ENCODE measurements around the gene F2R.
"Not testable (repeated sequence)": the region's sequence is repeated elsewhere in the genome, so short reads cannot be mapped to it uniquely, and the experiment has no call there.

The F2R gene

GRCh38 chr5:76761118-76761517, 45.2 kb downstream of the F2R start:
- not testable (repeated sequence) for H3K4me1 ChIP-seq (ENCODE audit: control insufficient read depth, insufficient read depth, low read length); H3K9ac ChIP-seq (ENCODE audit: low read length in 2 of 2); H3K4me3 ChIP-seq (ENCODE audit: low read length in 2 of 2); H3K36me3 ChIP-seq (ENCODE audit: control insufficient read depth in 2 of 2, insufficient read depth in 2 of 2, low read length in 2 of 2); H3K27me3 ChIP-seq (ENCODE audit: control insufficient read depth in 1 of 2, insufficient read depth in 2 of 2, low read length in 2 of 2); H3K9me3 ChIP-seq (ENCODE audit: control insufficient read depth in 2 of 2, low read length in 2 of 2); H3K27ac ChIP-seq (ENCODE audit: low read length)

DNA sequence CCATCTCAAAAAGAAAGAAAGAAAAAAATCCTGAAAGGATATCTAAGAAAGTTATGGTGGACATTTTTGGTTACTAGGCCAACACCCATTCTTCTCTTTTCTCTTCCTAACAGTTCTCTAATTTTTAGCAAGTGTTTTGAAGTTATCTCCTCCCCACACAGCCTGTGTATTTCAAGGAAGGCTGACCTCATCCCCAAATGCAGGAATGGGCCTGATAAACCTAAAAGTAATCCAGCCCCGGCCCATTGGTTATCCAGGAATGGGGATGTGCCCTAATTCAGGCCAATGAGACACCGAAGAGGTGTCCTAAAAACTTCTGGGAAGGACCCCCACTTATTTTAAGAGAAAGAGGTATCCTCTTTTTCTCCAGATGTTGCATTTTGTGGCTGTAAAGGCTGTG, 46.6 kb downstream of the F2R start:
- Histone ChIP-seq H3K9ac (ENCODE audit: low read length in 2 of 2) (no peak overlapping the region), H3K4me3 (ENCODE audit: low read length in 2 of 2) (no peak overlapping the region), H3K9me3 (ENCODE audit: control insufficient read depth in 2 of 2, low read length in 2 of 2) (peaks cover 0 to 5% of the 10 kb centered on the region in 2 donors), H3K36me3 (ENCODE audit: control insufficient read depth in 2 of 2, insufficient read depth in 2 of 2, low read length in 2 of 2) (no peaks in the 10 kb centered on the region), H3K27ac (ENCODE audit: low read length) (no peak overlapping the region), H3K27me3 (ENCODE audit: control insufficient read depth in 1 of 2, insufficient read depth in 2 of 2, low read length in 2 of 2) (no peaks in the 10 kb centered on the region), H3K4me1 (ENCODE audit: control insufficient read depth, insufficient read depth, low read length) (no peaks in the 10 kb centered on the region)

GRCh38 chr5:76763136-76763535, 47.2 kb downstream of the F2R start:
- peaks cover 0 to 5% of the 10 kb centered on the region in 2 donors for H3K9me3 ChIP-seq (ENCODE audit: control insufficient read depth in 2 of 2, low read length in 2 of 2)
- H3K9ac ChIP-seq (ENCODE audit: low read length in 2 of 2): no peak overlapping the region
- no peaks in the 10 kb centered on the region for H3K4me1 ChIP-seq (ENCODE audit: control insufficient read depth, insufficient read depth, low read length)
- no peak overlapping the region for H3K4me3 ChIP-seq (ENCODE audit: low read length in 2 of 2)
- H3K27ac ChIP-seq (ENCODE audit: low read length): no peak overlapping the region
- H3K36me3 ChIP-seq (ENCODE audit: control insufficient read depth in 2 of 2, insufficient read depth in 2 of 2, low read length in 2 of 2): no peaks in the 10 kb centered on the region
- no peaks in the 10 kb centered on the region for H3K27me3 ChIP-seq (ENCODE audit: control insufficient read depth in 1 of 2, insufficient read depth in 2 of 2, low read length in 2 of 2)

GRCh38 chr5:76764374-76764773, 48.4 kb downstream of the F2R start:
- H3K27me3 ChIP-seq (ENCODE audit: control insufficient read depth in 1 of 2, insufficient read depth in 2 of 2, low read length in 2 of 2): no peaks in the 10 kb centered on the region
- H3K9me3 ChIP-seq (ENCODE audit: control insufficient read depth in 2 of 2, low read length in 2 of 2): peaks cover 0 to 5% of the 10 kb centered on the region in 2 donors
- no peaks in the 10 kb centered on the region for H3K36me3 ChIP-seq (ENCODE audit: control insufficient read depth in 2 of 2, insufficient read depth in 2 of 2, low read length in 2 of 2)
- H3K9ac ChIP-seq (ENCODE audit: low read length in 2 of 2): no peak overlapping the region
- H3K4me1 ChIP-seq (ENCODE audit: control insufficient read depth, insufficient read depth, low read length): no peaks in the 10 kb centered on the region
- H3K4me3 ChIP-seq (ENCODE audit: low read length in 2 of 2): no peak overlapping the region
- H3K27ac ChIP-seq (ENCODE audit: low read length): no peak overlapping the region

DNA sequence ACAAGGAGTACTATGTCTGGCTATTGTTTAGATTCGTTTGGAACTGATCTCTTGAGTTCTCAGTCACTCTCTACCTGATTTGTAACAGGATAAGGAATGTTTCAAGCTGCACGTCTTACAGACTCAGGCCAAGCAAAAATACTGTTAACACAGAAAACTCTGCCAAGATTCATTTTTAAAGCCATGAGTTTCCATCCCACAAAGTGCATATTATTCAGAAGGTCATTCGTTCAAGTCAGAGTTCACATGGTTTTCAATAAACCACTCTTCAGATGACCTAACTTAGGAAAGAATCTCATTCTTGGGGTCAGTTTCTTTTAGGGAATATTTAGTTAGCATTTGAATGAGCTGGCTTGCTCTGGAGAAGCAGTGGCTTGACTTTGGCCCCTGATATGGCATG, 49.3 kb downstream of the F2R start:
- Histone ChIP-seq H3K27ac (ENCODE audit: low read length) (no peak overlapping the region), H3K4me3 (ENCODE audit: low read length in 2 of 2) (no peak overlapping the region), H3K4me1 (ENCODE audit: control insufficient read depth, insufficient read depth, low read length) (no peaks in the 10 kb centered on the region), H3K9ac (ENCODE audit: low read length in 2 of 2) (no peak overlapping the region), H3K36me3 (ENCODE audit: control insufficient read depth in 2 of 2, insufficient read depth in 2 of 2, low read length in 2 of 2) (no peaks in the 10 kb centered on the region), H3K27me3 (ENCODE audit: control insufficient read depth in 1 of 2, insufficient read depth in 2 of 2, low read length in 2 of 2) (no peaks in the 10 kb centered on the region), H3K9me3 (ENCODE audit: control insufficient read depth in 2 of 2, low read length in 2 of 2) (peaks cover 0 to 5% of the 10 kb centered on the region in 2 donors)

- H3K4me3 ChIP-seq (ENCODE audit: low read length in 2 of 2): no peak overlapping the region
- H3K27me3 ChIP-seq (ENCODE audit: control insufficient read depth in 1 of 2, insufficient read depth in 2 of 2, low read length in 2 of 2): no peaks in the 10 kb centered on the region
- no peak overlapping the region for H3K9ac ChIP-seq (ENCODE audit: low read length in 2 of 2)
- no peaks in the 10 kb centered on the region for H3K4me1 ChIP-seq (ENCODE audit: control insufficient read depth, insufficient read depth, low read length)
- peaks cover 0 to 5% of the 10 kb centered on the region in 2 donors for H3K9me3 ChIP-seq (ENCODE audit: control insufficient read depth in 2 of 2, low read length in 2 of 2)
- H3K27ac ChIP-seq (ENCODE audit: low read length): no peak overlapping the region
- H3K36me3 ChIP-seq (ENCODE audit: control insufficient read depth in 2 of 2, insufficient read depth in 2 of 2, low read length in 2 of 2): no peaks in the 10 kb centered on the region
Observed at GRCh38 chr5:76766746-76767145, 50.8 kb downstream of the F2R start.

DNA sequence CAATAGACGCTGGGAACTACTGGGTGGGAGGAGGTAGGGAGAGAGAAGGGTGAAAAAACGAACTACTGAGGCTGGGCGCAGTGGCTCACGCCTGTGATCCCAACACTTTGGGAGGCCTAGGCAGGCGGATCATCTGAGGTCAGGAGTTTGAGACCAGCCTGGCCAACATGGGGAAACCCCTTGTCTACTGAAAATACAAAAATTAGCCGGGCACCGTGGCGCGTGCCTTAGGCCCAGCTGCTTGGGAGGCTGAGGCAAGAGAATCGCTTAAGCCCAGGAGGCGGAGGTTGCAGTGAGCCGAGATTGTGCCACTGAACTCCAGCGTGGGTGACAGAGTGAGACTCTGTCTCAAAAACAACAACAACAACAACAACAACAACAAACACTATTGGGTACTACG, 55.1 kb downstream of the F2R start:
- H3K4me3 ChIP-seq (ENCODE audit: low read length in 2 of 2); H3K27ac ChIP-seq (ENCODE audit: low read length); H3K9me3 ChIP-seq (ENCODE audit: control insufficient read depth in 2 of 2, low read length in 2 of 2); H3K9ac ChIP-seq (ENCODE audit: low read length in 2 of 2); H3K36me3 ChIP-seq (ENCODE audit: control insufficient read depth in 2 of 2, insufficient read depth in 2 of 2, low read length in 2 of 2); H3K4me1 ChIP-seq (ENCODE audit: control insufficient read depth, insufficient read depth, low read length); H3K27me3 ChIP-seq (ENCODE audit: control insufficient read depth in 1 of 2, insufficient read depth in 2 of 2, low read length in 2 of 2): not testable (repeated sequence)

DNA sequence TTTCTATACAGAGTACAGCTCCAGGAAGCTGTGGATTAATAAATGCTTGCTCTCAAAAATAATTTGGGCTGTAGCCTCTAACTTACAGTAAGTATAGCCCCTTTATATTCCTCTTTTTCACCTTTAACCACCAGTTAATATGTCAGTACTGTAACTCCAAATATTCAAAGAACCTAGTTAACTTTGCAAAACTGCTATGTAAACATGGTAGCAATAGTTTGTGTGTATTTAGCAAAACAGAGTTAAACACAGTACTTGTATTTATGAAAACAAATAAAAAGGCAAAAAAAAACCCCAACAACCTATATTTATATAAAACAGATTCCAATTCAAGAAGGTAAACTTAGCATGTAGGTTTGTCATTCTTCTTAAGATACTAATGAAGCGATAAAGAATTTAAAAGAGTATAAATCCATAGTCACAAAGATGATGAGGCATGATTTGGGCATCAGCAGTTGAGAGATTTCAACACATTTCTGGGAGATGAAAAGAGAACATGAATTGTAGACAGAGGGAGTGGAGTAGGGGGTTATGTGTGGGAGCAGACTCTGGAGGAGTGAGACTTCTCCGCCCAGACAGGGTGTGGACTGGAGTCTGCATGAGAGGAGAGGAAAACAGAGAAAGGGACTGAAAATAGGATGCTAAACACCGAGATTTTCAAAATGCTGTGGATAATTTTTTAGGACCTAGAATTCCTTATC, 55.9 kb downstream of the F2R start:
- H3K9ac ChIP-seq (ENCODE audit: low read length in 2 of 2): no peak overlapping the region
- no peaks in the 10 kb centered on the region for H3K36me3 ChIP-seq (ENCODE audit: control insufficient read depth in 2 of 2, insufficient read depth in 2 of 2, low read length in 2 of 2)
- H3K27me3 ChIP-seq (ENCODE audit: control insufficient read depth in 1 of 2, insufficient read depth in 2 of 2, low read length in 2 of 2): no peaks in the 10 kb centered on the region
- H3K27ac ChIP-seq (ENCODE audit: low read length): no peak overlapping the region
- H3K4me1 ChIP-seq (ENCODE audit: control insufficient read depth, insufficient read depth, low read length): no peaks in the 10 kb centered on the region
- H3K9me3 ChIP-seq (ENCODE audit: control insufficient read depth in 2 of 2, low read length in 2 of 2): no peaks in the 10 kb centered on the region
- no peak overlapping the region for H3K4me3 ChIP-seq (ENCODE audit: low read length in 2 of 2)

DNA sequence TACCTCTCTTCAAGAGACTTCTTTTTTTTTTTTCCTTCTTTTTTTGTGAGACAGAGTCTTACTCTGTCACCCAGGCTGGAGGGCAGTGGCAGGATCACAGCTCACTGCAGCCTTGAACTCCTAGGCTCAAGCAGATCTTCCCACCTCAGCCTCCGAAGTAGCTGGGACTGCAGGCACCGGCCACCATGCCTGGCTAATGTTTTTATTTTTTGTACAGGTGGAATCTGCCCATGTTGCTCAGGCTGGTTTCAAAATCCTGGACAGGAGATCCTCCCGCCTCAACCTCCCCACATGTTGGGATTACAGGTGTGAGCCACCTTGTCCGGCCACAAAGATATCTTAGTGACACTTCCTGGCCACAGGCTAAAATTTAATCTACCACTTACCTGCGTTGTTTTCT, 60.0 kb downstream of the F2R start:
- Histone ChIP-seq H3K4me3 (ENCODE audit: low read length in 2 of 2) (no peak overlapping the region), H3K36me3 (ENCODE audit: control insufficient read depth in 2 of 2, insufficient read depth in 2 of 2, low read length in 2 of 2) (no peaks in the 10 kb centered on the region), H3K4me1 (ENCODE audit: control insufficient read depth, insufficient read depth, low read length) (no peaks in the 10 kb centered on the region), H3K9me3 (ENCODE audit: control insufficient read depth in 2 of 2, low read length in 2 of 2) (no peaks in the 10 kb centered on the region), H3K9ac (ENCODE audit: low read length in 2 of 2) (no peak overlapping the region), H3K27ac (ENCODE audit: low read length) (no peak overlapping the region), H3K27me3 (ENCODE audit: control insufficient read depth in 1 of 2, insufficient read depth in 2 of 2, low read length in 2 of 2) (no peaks in the 10 kb centered on the region)

- Histone ChIP-seq H3K27ac (ENCODE audit: low read length) (no peak overlapping the region), H3K9me3 (ENCODE audit: control insufficient read depth in 2 of 2, low read length in 2 of 2) (no peaks in the 10 kb centered on the region), H3K9ac (ENCODE audit: low read length in 2 of 2) (no peak overlapping the region), H3K4me1 (ENCODE audit: control insufficient read depth, insufficient read depth, low read length) (no peaks in the 10 kb centered on the region), H3K27me3 (ENCODE audit: control insufficient read depth in 1 of 2, insufficient read depth in 2 of 2, low read length in 2 of 2) (no peaks in the 10 kb centered on the region), H3K36me3 (ENCODE audit: control insufficient read depth in 2 of 2, insufficient read depth in 2 of 2, low read length in 2 of 2) (no peaks in the 10 kb centered on the region), H3K4me3 (ENCODE audit: low read length in 2 of 2) (no peak overlapping the region)
Observed at GRCh38 chr5:76776391-76776790, 60.5 kb downstream of the F2R start.

GRCh38 chr5:76780616-76781015, 64.7 kb downstream of the F2R start:
- H3K27ac ChIP-seq (ENCODE audit: low read length); H3K36me3 ChIP-seq (ENCODE audit: control insufficient read depth in 2 of 2, insufficient read depth in 2 of 2, low read length in 2 of 2); H3K27me3 ChIP-seq (ENCODE audit: control insufficient read depth in 1 of 2, insufficient read depth in 2 of 2, low read length in 2 of 2); H3K4me1 ChIP-seq (ENCODE audit: control insufficient read depth, insufficient read depth, low read length); H3K4me3 ChIP-seq (ENCODE audit: low read length in 2 of 2); H3K9ac ChIP-seq (ENCODE audit: low read length in 2 of 2); H3K9me3 ChIP-seq (ENCODE audit: control insufficient read depth in 2 of 2, low read length in 2 of 2): not testable (repeated sequence)

All from stomach smooth muscle (tissue), 2 donors.